Adrenal gland (tissue), 5 donors: ENCODE results near the gene UCN3.

ENCODE experiments used
- POLR2A ChIP-seq, 2 donors: fragments of 450-650 bp; IDR thresholded peaks; one replicate each; pipeline ENCODE4 v1.6.1; 2017; ENCODE audit warnings: antibody characterized with exemption in 2 of 2, mild to moderate bottlenecking in 2 of 2, moderate library complexity in 1 of 2
- TF ChIP-seq, protein P1 (sequence below), 6 experiments: fragments of 450-650 bp in 4 of 6; fragments of 200-600 bp in 2 of 6; sonication (generic) in 1 of 6; IDR thresholded peaks; 1 replicate in 5 of 6; 2 replicates in 1 of 6; pipeline versions ENCODE4 v1.5.1 to v1.8.0; 2016 to 2021; ENCODE audit warnings: antibody characterized with exemption in 6 of 6, mild to moderate bottlenecking in 2 of 6, moderate library complexity in 1 of 6
- donor health status: DM: no; HTN: no; CAD: no.

DNA sequence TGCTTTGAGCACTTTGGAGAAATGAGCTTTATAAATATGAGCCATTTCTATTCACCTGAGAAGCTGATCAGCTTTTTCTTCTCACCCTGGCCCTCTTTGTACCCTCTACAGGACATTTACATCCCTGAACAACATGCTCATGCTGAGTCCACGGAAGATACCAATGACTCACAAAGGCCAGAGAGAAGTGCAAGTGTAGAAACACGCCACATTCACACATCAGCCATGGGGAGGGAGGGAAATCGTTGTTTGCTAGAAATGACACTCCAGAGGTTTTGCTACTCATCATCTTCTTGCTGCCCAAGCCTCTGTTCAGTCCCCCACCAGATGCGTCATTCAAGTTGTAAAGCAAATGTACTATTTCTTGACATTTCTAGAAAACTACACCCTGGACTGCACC is 2.8 kb upstream of the UCN3 start:
- TF ChIP-seq, protein P1, sequence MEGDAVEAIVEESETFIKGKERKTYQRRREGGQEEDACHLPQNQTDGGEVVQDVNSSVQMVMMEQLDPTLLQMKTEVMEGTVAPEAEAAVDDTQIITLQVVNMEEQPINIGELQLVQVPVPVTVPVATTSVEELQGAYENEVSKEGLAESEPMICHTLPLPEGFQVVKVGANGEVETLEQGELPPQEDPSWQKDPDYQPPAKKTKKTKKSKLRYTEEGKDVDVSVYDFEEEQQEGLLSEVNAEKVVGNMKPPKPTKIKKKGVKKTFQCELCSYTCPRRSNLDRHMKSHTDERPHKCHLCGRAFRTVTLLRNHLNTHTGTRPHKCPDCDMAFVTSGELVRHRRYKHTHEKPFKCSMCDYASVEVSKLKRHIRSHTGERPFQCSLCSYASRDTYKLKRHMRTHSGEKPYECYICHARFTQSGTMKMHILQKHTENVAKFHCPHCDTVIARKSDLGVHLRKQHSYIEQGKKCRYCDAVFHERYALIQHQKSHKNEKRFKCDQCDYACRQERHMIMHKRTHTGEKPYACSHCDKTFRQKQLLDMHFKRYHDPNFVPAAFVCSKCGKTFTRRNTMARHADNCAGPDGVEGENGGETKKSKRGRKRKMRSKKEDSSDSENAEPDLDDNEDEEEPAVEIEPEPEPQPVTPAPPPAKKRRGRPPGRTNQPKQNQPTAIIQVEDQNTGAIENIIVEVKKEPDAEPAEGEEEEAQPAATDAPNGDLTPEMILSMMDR (IDR thresholded peaks at IDR 0.05): no peak
- no peak for TF ChIP-seq POLR2A (IDR thresholded peaks at IDR 0.05)
